IPS DF 4.7 (cell line): ENCODE results near the gene OR8B4.
A peak's percentile ranks its signal among the peaks of the same experiment; 100 is the strongest.
"Not testable (repeated sequence)": the region's sequence is repeated elsewhere in the genome, so short reads cannot be mapped to it uniquely, and the experiment has no call there.

Experiments used
- DNase-seq: peaks from one replicate; pipeline ENCODE4 v3.0.0-alpha.2; 2013; ENCODE audit warnings: low spot score; ENCODE audit errors: extremely low read depth

Gene OR8B4, protein sequence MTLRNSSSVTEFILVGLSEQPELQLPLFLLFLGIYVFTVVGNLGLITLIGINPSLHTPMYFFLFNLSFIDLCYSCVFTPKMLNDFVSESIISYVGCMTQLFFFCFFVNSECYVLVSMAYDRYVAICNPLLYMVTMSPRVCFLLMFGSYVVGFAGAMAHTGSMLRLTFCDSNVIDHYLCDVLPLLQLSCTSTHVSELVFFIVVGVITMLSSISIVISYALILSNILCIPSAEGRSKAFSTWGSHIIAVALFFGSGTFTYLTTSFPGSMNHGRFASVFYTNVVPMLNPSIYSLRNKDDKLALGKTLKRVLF

DNA sequence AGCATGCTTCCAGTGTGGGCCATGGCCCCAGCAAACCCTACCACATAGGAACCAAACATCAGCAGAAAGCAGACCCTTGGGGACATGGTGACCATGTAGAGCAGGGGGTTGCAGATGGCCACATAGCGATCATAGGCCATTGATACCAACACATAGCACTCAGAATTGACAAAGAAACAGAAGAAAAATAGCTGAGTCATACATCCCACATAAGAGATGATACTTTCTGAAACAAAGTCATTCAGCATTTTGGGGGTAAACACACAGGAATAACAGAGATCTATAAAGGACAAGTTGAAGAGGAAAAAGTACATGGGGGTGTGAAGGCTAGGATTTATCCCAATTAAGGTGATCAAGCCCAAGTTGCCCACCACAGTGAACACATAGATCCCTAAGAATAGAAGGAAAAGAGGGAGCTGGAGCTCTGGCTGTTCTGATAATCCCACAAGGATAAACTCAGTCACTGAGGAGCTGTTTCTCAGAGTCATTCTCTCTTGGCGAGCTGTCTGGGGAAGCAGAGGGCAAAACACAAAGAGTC, at the start of gene OR8B4:
TSS of gene OR8B4 (minus strand) at position 488 of the 538 bp plus-strand sequence. CDS start at position 488, 0 bp downstream.
- DNase-seq = no peak

DNA sequence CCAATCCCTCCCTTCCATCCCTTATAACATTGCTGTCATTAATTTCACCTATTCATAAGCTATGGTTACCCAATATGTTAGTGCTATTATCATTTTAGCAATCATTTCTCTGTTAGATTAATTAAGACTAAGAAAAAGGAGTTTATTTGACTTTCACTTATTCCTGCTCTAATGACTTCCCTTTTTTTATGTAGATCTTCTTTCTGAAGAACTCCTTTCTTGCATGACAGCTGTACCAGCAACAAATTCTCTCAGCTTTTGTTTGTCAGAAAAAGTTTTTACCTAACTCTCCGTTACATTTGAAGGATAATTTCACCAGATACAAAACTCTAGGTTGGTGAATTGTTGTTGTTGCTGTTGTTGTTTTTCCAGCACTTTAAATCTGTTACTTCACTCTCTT, 49.4 kb upstream of the OR8B4 start:
- no peak for DNase-seq

DNA sequence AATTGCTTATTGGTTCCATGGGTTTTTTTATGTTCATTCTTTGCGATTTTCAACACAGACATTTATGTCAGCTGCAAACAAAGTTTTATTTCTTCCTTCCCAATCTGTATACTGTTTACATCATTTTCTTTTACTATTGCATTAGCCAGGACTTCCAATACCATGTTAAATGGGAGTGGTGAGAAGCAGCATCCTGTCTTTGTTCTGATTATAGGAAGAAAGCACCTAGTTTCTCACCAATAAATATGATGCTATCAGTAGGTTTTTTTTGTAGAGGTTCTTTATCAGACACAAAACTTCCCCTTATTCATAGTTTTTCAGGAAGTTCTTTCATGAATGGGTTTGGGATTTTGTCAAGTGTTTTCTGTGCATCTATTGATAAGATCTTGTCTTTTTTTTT, 48.8 kb upstream of the OR8B4 start:
- no peak for DNase-seq

DNA sequence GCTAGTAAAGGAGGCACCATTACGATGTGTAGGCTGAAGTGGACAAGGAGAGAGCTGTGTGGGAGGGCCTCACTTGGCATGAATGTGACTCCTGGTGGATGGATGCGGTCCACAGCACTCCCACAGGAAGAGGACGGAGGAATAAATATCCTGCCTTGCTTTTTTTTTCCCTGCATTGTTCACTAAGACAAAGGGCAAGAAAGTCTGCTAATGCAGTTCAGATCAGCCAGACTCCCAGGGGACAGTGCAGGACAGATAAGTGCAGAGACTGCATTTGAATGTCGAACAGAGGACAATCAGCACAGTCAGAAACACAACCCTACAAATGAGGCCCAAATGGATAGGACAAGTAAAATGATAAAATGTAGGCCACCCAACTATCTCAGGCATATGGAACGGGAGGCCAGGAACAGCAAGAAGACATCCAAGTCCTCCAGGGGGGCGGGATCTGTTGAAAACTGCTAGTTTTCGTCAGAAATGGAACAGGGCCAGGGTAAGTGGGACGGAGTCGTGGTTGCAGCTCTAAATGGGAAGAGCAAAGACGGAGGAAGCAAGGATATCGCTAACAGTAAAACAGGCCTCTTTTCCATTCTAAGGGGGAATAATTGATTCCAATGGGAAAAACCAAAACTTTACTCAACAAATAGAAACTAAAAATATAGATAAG, 46.0 kb upstream of the OR8B4 start:
- no peak for DNase-seq

DNA sequence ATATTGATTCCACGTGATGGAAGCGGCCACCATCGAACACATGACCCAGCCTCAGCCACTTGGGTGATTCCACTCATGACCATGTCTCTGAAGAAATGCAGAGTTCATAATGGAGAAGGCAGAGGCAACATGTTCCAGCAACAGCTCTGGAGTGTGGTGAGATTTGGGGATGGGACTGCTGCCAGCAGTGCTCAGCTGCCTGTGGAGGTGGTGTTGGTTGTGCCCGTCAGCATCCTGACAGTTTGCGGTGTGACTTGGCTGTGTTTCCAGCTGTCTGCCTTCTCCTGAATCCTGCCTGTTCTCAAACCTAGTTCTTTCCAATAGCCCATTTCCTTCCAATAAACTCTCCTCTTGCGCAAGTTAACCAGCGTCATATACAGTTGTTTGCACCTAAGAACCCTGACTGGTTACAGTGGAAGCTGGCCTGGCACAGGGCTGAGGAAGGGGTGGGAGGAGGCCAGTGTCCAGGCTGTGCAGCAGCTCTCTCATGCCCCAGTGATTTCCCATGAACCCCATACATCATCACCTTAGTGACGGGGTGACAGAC, 42.8 kb upstream of the OR8B4 start:
- no peak for DNase-seq

DNA sequence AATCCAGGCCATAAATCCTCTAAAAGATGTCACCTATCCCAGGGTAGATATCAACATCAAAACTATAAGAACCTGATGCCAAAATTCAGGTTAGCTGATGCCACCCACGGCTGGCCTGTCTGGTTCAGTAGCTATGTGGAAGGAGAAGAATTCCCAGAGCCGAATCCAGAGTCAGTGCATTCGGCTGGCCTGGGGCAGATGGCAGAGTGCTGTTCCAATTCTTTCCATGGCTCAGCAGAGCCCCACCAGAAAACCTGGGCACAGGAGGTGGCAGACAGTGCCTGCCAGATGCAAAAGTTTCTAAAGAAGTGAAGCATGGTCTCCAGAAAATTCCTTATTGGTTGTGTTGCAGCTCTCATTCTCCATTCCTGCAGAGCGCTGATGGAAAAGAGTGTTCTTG, 40.7 kb upstream of the OR8B4 start:
- no peak for DNase-seq

DNA sequence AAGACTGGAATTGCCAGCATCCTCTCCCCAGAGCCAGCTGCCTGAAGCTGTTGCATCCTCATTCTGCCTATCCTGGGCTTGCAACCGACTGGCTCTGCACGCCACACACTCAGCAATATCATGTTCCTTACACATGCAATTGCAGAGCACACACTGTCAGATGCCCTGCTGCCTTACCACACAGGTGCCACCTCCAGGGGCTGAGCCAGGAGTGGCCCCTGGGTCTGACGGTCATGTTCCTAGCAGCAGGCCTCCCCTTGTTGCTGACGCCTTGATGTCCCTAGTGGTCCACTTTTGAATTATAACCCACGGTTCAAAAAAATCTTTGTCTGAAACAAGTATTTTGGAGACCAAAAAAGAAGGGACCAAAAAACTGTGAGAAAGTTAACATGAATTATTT, 39.3 kb upstream of the OR8B4 start:
- DNase-seq = no peak

DNA sequence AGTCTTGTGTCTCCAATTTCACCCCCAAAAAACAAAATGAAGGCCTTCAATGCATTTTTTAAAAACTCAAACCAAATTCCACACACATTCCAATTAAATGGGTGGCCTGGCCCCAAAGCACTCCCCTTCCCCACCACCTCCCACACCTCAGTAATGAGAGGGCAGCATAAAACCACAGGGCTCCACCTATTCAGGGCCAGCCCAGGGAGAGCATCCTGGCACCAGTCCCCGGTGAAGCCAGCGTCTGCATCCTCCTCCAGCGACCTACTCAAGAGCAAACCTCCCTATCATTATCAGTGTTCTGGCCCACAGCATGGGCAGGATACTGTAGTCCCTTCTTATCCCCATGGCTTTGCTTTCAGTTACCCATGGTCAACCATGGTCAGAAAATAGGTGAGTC, 38.7 kb upstream of the OR8B4 start:
- DNase-seq = no peak

DNA sequence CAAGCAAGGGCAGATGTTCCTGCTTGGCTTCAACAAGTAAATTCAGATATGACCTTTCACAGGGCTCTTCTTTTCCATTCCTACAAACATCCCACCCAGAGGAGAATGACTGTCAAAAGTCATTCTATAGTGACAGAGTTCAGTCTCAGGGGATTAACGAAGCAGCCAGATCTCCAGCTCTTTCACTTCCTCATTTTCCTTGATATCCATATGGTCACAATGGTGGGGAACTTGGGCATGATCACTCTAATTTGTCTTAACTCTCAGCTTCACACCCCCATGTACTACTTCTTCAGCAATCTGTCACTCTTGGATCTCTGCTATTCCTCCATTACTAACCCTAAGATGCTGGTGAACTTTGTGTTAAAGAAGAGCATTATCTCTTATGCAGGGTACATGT, 35.8 kb upstream of the OR8B4 start:
- DNase-seq = no peak

DNA sequence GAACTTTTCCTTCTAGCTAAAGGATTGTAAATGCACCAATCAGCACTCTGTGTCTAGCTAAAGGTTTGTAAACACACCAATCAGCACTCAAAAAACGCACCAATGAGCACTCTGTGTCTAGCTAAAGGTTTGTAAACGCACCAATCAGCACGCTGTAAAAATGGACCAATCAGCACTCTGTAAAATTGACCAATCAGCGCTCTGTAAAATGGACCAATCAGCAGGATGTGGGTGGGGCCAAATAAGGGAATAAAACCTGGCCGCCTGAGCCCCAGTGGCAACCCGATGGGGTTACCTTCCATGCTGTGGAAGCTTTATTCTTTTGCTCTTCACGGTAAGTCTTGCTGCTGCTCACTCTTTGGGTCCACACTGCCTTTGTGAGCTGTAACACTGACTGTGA, 34.7 kb upstream of the OR8B4 start:
- DNase-seq = not testable (repeated sequence)

DNA sequence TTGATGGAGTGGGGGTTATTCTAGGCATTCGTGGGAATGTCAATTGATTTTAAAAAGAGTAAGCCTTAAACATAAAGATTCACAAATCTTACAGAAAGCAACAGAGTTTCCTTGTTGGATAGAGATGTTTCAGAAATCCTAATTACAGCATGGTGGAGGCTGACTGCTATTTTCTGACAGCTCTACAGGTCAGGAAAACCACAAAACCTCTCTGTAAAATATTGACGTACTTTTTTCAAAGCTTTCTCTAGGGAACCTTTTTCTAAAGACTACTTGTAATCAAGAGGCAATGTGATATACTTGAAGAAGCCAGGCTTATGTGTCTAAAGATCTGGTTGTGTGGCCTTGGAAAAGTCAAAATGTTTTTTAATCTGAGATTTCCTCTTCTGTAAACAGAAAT, 29.9 kb upstream of the OR8B4 start:
- DNase-seq = no peak

DNA sequence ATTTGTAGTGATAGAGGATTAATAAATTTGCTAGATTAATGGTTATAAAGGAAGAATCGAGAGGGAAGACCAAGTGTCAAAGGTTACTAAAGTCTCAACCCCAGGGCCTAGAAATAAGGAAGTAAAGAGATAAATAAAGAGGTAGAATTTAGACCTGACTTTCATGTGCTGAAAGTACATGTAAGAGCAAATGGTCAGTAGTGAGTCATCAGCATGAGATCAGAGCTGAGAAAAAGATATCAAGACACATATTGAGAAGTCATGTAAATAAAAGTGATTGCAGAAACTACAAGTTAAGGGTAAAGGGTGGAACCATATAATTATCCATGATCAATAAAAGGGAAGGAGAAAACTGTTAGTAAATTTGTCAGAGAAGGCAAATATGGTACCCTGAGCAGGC, 22.2 kb upstream of the OR8B4 start:
- DNase-seq = no peak

DNA sequence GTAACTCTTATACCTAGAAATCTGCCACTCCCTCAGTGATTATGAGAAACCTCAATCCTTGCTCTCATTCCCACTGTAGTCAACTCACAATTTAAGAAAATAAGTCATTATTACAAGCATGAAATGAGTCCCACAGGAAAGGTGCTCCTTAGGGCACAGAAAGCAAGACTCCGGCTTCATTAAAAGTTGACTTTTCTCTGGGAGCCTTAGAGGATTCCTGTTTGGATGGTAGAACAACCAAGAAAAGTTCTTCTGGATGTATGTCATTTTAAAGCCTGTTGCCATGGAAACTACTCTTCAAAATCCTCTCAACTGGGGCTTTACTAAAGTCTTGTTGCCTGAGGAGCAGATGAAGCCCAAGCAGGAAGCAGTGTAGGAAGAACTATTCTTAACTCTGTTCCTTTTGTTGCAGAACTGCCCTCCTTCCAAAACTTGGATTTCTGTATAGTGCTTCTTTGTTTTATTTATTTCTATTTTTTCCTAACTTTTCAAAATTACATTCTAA, 21.0 kb upstream of the OR8B4 start, which contains the start of gene OR8B8:
TSS of gene OR8B8 (minus strand) at position 51 of the 505 bp plus-strand sequence. CDS start 4,611 bp downstream, outside the sequence.
- DNase-seq = no peak

DNA sequence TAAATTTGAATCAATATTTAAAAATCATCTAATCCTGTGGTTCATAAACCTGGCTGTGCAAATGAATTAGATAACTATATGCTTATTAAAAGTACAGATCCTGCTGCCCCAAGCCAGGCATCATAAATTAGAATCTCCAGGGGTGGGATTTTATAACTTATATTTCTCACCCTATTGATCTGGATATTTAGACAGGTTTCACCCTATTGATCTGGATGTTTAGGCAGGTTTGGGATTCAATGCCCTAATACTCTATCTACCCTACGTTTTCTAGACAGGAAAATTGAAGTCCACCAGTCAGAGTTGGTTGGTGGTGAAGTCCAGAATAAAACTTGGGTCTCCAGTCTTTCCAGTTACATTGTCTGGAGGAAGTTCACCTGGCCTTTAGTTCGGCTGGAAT, 18.2 kb upstream of the OR8B4 start:
- DNase-seq = no peak

DNA sequence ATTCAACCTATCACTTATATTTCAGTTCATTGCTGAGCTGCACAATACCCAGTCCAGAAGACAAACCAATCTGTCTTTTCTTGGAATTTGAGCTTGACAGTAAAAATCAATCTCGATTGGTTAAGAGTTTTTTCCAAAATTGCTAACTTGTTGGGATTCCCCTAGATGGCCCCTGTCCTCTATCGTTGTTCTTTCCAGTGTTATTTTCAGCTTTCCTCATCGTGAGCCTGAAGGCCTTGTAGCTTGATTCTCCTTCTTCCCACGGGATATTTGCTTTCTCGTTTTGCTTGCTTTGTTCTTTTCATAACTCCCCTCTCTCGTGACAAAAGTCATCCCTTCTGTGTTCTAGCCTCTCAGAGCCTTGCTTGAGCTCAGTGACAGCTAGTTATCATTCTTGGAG, 17.8 kb upstream of the OR8B4 start:
- DNase-seq = no peak

DNA sequence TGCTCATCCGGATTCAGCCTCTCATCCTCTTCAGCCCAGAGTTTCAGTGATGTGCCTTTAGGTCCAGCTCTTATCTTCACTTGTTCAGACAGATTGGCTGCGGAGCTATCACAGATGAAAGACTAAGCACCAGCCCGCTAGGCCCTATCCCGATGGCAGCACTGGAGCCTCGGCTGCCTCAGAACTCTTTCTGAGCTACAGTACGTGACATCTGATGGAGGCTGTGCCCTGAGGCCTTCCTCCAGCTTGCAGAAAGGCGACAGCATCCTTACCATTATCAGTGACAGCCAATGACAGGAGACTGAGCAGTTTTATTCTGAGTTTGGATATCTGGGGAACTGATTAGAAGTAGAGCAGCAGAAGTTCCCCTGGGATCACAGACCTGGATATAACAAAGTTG, 16.8 kb upstream of the OR8B4 start:
- DNase-seq = no peak

DNA sequence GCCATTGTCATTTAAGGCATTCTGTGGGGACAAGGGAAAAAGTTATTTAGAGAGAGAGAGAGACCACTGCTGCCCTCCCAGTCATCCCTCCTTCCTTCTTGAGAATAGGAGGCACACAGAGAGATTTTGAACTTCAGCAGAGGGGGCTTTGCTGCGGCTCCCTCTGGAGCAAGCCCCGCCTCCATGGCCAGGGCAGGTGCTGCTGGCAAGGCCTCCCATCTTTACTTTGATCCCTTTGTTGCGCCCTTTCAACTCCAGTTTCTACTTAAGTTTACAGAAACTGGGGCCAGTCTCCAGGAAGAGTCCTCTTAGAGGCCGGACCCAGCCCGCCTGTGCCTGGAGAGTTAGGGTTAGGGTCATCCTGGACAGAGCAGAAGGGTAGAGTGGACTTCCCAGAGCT, 16.4 kb upstream of the OR8B4 start:
- DNase-seq = no peak

DNA sequence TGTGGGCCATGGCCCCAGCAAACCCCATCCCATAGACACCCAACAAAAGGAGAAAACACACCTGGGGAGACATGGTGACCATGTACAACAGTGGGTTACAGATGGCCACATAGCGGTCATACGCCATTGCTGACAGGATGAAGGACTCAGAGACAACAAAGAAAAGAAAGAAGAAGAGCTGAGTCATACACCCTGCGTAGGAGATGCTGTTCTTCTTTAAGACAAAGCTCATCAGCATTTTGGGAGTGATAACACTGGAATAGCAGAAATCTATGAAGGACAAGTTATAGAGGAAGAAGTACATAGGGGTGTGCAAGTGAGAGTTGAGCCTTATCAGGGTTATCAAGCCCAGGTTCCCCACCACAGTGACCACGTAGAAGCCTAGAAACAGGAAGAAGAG, 15.9 kb upstream of the OR8B4 start:
- no peak for DNase-seq

DNA sequence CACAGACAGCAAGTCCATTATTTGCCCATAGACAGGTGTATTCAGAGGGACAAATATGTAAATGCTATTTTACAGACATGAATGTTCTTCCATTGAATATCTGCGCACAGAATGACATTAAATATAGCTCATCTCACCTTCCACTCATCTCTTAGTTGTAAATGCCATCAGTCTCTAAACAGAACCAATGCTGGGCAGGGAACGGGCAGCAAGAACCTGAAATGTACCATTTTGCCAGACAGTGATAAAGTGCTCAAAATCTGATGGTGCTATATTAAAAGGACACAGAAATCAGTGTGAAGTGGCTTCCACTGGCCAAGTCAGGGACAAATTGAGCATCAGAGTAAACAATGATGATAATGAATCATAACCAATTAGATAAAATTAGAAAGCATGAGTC, 10.0 kb upstream of the OR8B4 start:
- no peak for DNase-seq

DNA sequence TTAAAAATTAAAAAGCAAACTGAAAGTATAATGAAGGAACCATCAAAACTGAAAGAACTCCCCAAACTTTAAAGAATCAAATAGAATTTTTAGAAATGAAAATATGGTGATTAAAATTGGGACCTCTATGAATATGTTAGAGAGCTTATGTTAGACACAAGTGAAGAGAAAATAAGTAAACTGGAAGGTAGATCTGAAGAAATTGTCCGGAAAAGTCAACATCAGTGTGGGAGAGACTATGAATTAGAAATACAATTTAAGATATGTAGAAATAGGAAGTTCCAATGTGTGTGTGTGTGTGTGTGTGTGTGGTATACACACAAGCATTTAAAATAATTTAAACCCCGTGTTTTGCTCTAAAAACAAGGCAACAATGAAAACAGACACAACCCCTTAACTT, 4.9 kb upstream of the OR8B4 start:
- no peak for DNase-seq

DNA sequence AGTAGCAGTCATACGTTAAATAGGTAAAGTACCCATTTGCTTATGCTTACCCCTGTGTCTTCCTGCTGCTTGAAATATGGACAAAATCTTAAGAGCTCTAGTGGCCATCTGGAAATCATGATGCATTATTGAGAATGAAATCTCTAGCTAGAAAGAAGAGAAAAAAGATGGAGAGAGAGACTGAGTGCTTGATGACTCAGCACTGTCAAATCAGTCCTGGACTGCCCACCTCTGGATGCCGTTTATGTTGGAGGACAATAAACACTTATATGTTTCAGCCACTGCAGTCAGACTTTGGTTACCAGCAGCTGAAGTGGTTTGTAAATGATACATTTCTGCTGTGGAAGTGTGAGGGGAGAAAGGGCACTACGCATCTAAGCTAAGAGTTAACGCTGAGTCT, 3.6 kb downstream of the OR8B4 start:
- no peak for DNase-seq

DNA sequence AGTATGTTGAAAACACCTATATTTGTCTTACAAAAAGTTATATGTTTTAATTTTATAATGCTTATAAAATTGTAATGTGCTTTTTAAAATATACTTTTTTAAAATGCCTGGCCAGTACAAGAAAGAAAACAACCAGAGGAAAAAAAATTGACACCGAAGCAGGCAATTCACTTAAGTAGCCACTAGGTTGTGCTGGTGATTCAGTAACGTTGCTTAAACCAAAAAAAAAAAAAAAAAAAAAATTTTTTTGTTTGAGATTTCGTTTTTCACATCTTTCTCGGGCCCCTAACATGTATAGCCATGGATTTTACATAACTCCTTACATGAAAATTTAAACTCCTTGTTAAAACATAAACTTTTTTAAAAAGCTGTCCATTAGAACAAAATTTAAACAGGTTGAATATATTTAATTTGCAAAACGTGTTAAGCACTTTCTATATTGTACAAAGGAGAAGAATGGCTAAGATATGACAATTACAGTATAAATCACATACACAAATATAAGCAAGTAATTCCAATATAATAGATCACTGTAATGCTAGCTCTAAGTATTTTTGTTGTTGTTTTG, 9.2 kb downstream of the OR8B4 start:
- peak; percentile 2 for DNase-seq
